ENCODE measurements around the gene NLRC5. TPM values are rescaled to one million over a fixed set of nuclear protein-coding genes. Genes with fewer than 3 reads are reported as not detected.
"Not testable (repeated sequence)": the region's sequence is repeated elsewhere in the genome, so short reads cannot be mapped to it uniquely, and the experiment has no call there.

The NLRC5 gene
- total RNA-seq, 2 experiments from 2014 or later = 424 to 434 TPM

- peak in 2 of 14 experiments; percentile 5 to 25 for DNase-seq
- H3K4me1 ChIP-seq (ENCODE audit: insufficient read depth, low read length) = peaks cover 79% of the 10 kb centered on the region
- peaks cover 79% of the 10 kb centered on the region for H3K36me3 Mint-ChIP-seq (ENCODE audit: low read depth)
- peaks cover 78% of the 10 kb centered on the region for H3K4me1 Mint-ChIP-seq (ENCODE audit: low read depth)
- no peak overlapping the region for H3K4me3 ChIP-seq (ENCODE audit: low read length)
- peak overlapping the region; percentile 39 for H3K4me3 Mint-ChIP-seq
- ATAC-seq (ENCODE audit: poor library complexity) = no peak
- peak overlapping the region; percentile 50 for H3K27ac Mint-ChIP-seq
- no peaks in the 10 kb centered on the region for H3K27me3 ChIP-seq (ENCODE audit: control insufficient read depth in 1 of 2, insufficient read depth in 2 of 2, low read length in 2 of 2)
- no peaks in the 10 kb centered on the region for H3K9me3 Mint-ChIP-seq
- CTCF ChIA-PET = no interaction called here
- no peaks in the 10 kb centered on the region for H3K27me3 Mint-ChIP-seq
- TF ChIP-seq CTCF (IDR thresholded peaks at IDR 0.05) = no peak
- peak overlapping the region; percentile 5 to 41 for H3K27ac ChIP-seq (ENCODE audit: low read depth in 1 of 2, low read length in 2 of 2)
- intact Hi-C loops (cut with DNase I, micrococcal nuclease) = no loop called here
- POLR2A ChIA-PET = interaction anchor here (0.8 to 9.9 kb wide), 5 partner anchors 11 to 38 kb away, joined by 3 to 68 read pairs (median 3); partner anchors contain the start of gene NLRC5
- no peaks in the 10 kb centered on the region for H3K9me3 ChIP-seq (ENCODE audit: control insufficient read depth in 1 of 2, insufficient read depth in 1 of 2, low read length in 2 of 2)
- peaks cover 46% of the 10 kb centered on the region for H3K36me3 ChIP-seq (ENCODE audit: insufficient read depth, low read length)
These were observed 14.4 kb downstream of the NLRC5 start for GRCh38 chr16:57003439-57004386.

- H3K4me1 ChIP-seq (ENCODE audit: insufficient read depth, low read length) = peaks cover 79% of the 10 kb centered on the region
- peaks cover 73% of the 10 kb centered on the region for H3K4me1 Mint-ChIP-seq (ENCODE audit: low read depth)
- H3K27me3 Mint-ChIP-seq = no peaks in the 10 kb centered on the region
- TF ChIP-seq CTCF (IDR thresholded peaks at IDR 0.05) = no peak
- H3K27ac Mint-ChIP-seq = peak overlapping the region; percentile 50
- H3K36me3 Mint-ChIP-seq (ENCODE audit: low read depth) = peaks cover 73% of the 10 kb centered on the region
- ATAC-seq (ENCODE audit: poor library complexity) = no peak
- H3K4me3 ChIP-seq (ENCODE audit: low read length) = no peak overlapping the region
- no peaks in the 10 kb centered on the region for H3K9me3 ChIP-seq (ENCODE audit: control insufficient read depth in 1 of 2, insufficient read depth in 1 of 2, low read length in 2 of 2)
- no peaks in the 10 kb centered on the region for H3K27me3 ChIP-seq (ENCODE audit: control insufficient read depth in 1 of 2, insufficient read depth in 2 of 2, low read length in 2 of 2)
- intact Hi-C loops (cut with DNase I, micrococcal nuclease) = no loop called here
- peak in 1 of 14 experiments; percentile 17 for DNase-seq
- H3K4me3 Mint-ChIP-seq = peak overlapping the region; percentile 34
- POLR2A ChIA-PET = interaction anchor here (0.8 to 9.9 kb wide), 4 partner anchors 9 to 37 kb away, joined by 3 to 68 read pairs (median 5); partner anchors contain the start of gene NLRC5
- H3K27ac ChIP-seq (ENCODE audit: low read depth in 1 of 2, low read length in 2 of 2) = peak overlapping the region; percentile 33 to 41
- H3K36me3 ChIP-seq (ENCODE audit: insufficient read depth, low read length) = peaks cover 43% of the 10 kb centered on the region
- CTCF ChIA-PET = interaction anchor here (0.9 to 2.0 kb wide), 3 partner anchors 12 to 19 kb away, joined by 4 to 6 read pairs (median 4); partner anchors contain the start of gene NLRC5
- H3K9me3 Mint-ChIP-seq = no peaks in the 10 kb centered on the region
These were observed 15.3 kb downstream of the NLRC5 start for GRCh38 chr16:57004387-57005250.

GRCh38 chr16:57005597-57005996, 16.2 kb downstream of the NLRC5 start:
- H3K9me3 ChIP-seq (ENCODE audit: control insufficient read depth in 1 of 2, insufficient read depth in 1 of 2, low read length in 2 of 2); H3K4me3 ChIP-seq (ENCODE audit: low read length); ATAC-seq (ENCODE audit: poor library complexity); H3K27me3 Mint-ChIP-seq; H3K27me3 ChIP-seq (ENCODE audit: control insufficient read depth in 1 of 2, insufficient read depth in 2 of 2, low read length in 2 of 2); H3K4me3 Mint-ChIP-seq; H3K9me3 Mint-ChIP-seq; intact Hi-C loops (cut with DNase I, micrococcal nuclease): not testable (repeated sequence)
- Mint-ChIP-seq H3K36me3 (ENCODE audit: low read depth) (peaks cover 75% of the 10 kb centered on the region), H3K4me1 (ENCODE audit: low read depth) (peaks cover 71% of the 10 kb centered on the region), H3K27ac (peak overlapping the region; percentile 50)
- ChIA-PET POLR2A (interaction anchor here (0.6 to 9.9 kb wide), 4 partner anchors 10 to 180 kb away, joined by 3 to 68 read pairs (median 5); partner anchors contain the start of genes NLRC5, PSME3IP1 and RSPRY1), CTCF (interaction anchor here (0.9 to 2.0 kb wide), 3 partner anchors 11 to 18 kb away, joined by 4 to 6 read pairs (median 4); partner anchors contain the start of gene NLRC5)
- H3K36me3 ChIP-seq (ENCODE audit: insufficient read depth, low read length) = peaks cover 40% of the 10 kb centered on the region
- H3K4me1 ChIP-seq (ENCODE audit: insufficient read depth, low read length) = peaks cover 78% of the 10 kb centered on the region
- peak overlapping the region in 1 of 2 donors; percentile 33 for H3K27ac ChIP-seq (ENCODE audit: low read depth in 1 of 2, low read length in 2 of 2)
- peak in 2 of 14 experiments; percentile 10 to 39 for DNase-seq
